Adrenal gland (tissue), 12 donors: Measurements from ENCODE around the gene OSBPL2. TPM values are rescaled to one million over a fixed set of nuclear protein-coding genes. Genes with fewer than 3 reads are reported as not detected.

Experiments
- DNase-seq, 7 donors: peaks; one replicate each; pipeline ENCODE4 v3.0.0-alpha.2; 2019 to 2020
- H3K27ac ChIP-seq, 5 donors: fragments of 200-600 bp; sonication (generic) in 4 of 5; 1 replicate in 3 of 5; 2 replicates in 2 of 5; pipeline versions ENCODE4 v1.5.1 to v1.8.0; 2016 to 2020; ENCODE audit warnings: mild to moderate bottlenecking in 1 of 5
- H3K27me3 ChIP-seq: fragments of 200-600 bp; 2 replicates; pipeline ENCODE4 v1.8.0; 2021
- H3K36me3 ChIP-seq, 2 donors: fragments of 200-600 bp; replicated peaks in 1 of 2; 1 replicate in 1 of 2; 2 replicates in 1 of 2; pipeline versions ENCODE4 v1.5.1 to v1.8.0; 2018 to 2022
- H3K4me1 ChIP-seq, 2 donors: fragments of 200-600 bp; replicated peaks in 1 of 2; 1 replicate in 1 of 2; 2 replicates in 1 of 2; pipeline versions ENCODE4 v1.5.1 to v1.8.0; 2018 to 2021
- H3K4me3 ChIP-seq, 4 donors: fragments of 200-600 bp; sonication (generic) in 3 of 4; one replicate each; pipeline ENCODE4 v1.5.1; 2016 to 2018
- H3K9me3 ChIP-seq, 3 donors: fragments of 200-600 bp; sonication (generic) in 1 of 3; replicated peaks in 1 of 3; 1 replicate in 2 of 3; 2 replicates in 1 of 3; pipeline versions ENCODE4 v1.5.1 to v1.8.0; 2016 to 2021
- POLR2A ChIP-seq, 2 donors: fragments of 450-650 bp; IDR thresholded peaks; one replicate each; pipeline ENCODE4 v1.6.1; 2017; ENCODE audit warnings: antibody characterized with exemption in 2 of 2, mild to moderate bottlenecking in 2 of 2, moderate library complexity in 1 of 2
- WGBS, 4 donors: extraction: QIAGEN DNeasy Blood & Tissue Kit in 2 of 4; methylation state at CpG; one replicate each; pipeline versions ENCODE4 v1.1.5 to v1.1.7; 2013 to 2017; 5-methylcytosine and 5-hydroxymethylcytosine counted together
- intact Hi-C, 2 donors: fragments of 100-400 bp; cut with DNase I; formaldehyde crosslinking; loops; one replicate each; pipeline versions ENCODE4 v1.14.1 to v1.15.0; 2022 to 2023
- polyA plus RNA-seq, 3 donors: library from polyadenylated mRNA; stranded (reverse); fragments of 200-250 nt in 2 of 3; fragments of 350-450 nt in 1 of 3; fragmentation: Illumina TruSeq in 1 of 3; extraction: RNeasy Lipid Tissue Mini Kit (QIAGEN cat#74804) in 1 of 3; gene quantifications; one replicate each; pipeline ENCODE4 v1.2.3, GENCODE V29; 2013 to 2014
- total RNA-seq, 9 donors: library from RNA; depleted of rRNA in 4 of 9; stranded (reverse); fragments of >200 nt in 4 of 9; fragments of 120-200 nt in 1 of 9; fragmentation: NEBNext Ultra II Directional in 1 of 9; extraction: Animal tissue kit (Norgen Biotek cat#: 25700) in 1 of 9; gene quantifications; one replicate each; pipeline versions ENCODE4 v1.1.0 to v1.2.4, GENCODE V29; 2013 to 2023
- TF ChIP-seq, protein P1 (sequence below), 6 experiments: fragments of 450-650 bp in 4 of 6; fragments of 200-600 bp in 2 of 6; sonication (generic) in 1 of 6; IDR thresholded peaks; 1 replicate in 5 of 6; 2 replicates in 1 of 6; pipeline versions ENCODE4 v1.5.1 to v1.8.0; 2016 to 2021; ENCODE audit warnings: antibody characterized with exemption in 6 of 6, mild to moderate bottlenecking in 2 of 6, moderate library complexity in 1 of 6
- donor health status: healthy with polysubstance abuse.
- donor health status: Bipolar disorder and iron deficiency.
- donor health status: DM: yes; HTN: yes; CAD: no.
- donor health status: DM: no; HTN: no; CAD: no.
- donor health status: DM: no; HTN: no; CAD: no.
- donor health status: DM: yes; HTN: yes; CAD: no.

The OSBPL2 gene
- total and polyA plus RNA-seq, 12 donors, result 13.8 to 96.7 (median 37.4) TPM

DNA sequence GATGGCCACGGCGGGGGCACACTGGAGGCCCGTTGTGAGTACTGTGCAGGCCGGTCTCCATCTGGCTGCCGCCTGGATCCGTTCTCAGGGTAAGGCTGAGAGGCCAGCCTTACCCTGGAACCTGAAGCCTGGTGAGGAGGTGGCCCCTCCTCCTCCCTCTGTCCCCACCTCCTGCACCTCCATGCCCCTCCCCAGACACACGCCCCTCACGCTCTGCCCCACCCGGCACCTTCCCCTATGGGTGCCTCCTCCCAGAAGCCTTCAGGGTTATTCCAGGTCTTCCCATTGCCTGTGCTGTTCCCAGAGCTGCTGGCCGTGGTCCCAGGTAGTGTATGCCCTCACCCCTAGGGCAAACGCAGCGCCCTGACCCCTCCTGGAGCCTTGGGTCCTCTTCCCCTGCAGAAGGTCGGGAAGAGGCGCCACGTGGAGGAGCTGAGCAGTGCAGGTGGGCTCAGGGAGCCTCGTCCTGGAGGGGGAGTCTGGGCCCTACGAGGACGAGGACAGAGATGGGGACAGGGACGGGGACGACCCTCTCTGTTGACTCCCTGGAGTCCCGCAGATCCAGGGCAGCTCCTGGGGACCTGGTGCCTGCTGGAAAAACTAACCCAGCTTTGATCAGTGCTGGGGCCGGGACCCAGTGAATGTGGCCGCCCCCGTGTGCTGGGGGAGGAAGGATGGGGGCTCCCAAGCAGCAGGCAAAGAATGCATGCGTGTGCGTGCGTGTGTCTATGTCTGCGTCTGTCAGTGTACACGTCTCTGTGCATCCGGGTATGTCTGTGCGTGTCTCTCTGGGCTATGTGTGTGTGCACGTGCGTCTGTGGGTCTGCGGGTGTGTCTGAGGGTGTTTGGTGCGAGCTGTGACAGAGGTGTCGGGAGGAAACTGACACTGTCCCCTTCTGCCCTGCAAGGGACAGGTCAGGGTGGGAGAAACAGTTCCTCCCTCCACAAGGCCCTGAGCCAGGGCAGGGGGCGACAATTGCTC lies 10.1 kb upstream of the OSBPL2 start:
- DNase-seq, result no peak
- no peaks in the 10 kb centered on the region for H3K36me3 ChIP-seq
- no peaks in the 10 kb centered on the region for H3K9me3 ChIP-seq
- no peak for TF ChIP-seq POLR2A (IDR thresholded peaks at IDR 0.05)
- TF ChIP-seq, protein P1, sequence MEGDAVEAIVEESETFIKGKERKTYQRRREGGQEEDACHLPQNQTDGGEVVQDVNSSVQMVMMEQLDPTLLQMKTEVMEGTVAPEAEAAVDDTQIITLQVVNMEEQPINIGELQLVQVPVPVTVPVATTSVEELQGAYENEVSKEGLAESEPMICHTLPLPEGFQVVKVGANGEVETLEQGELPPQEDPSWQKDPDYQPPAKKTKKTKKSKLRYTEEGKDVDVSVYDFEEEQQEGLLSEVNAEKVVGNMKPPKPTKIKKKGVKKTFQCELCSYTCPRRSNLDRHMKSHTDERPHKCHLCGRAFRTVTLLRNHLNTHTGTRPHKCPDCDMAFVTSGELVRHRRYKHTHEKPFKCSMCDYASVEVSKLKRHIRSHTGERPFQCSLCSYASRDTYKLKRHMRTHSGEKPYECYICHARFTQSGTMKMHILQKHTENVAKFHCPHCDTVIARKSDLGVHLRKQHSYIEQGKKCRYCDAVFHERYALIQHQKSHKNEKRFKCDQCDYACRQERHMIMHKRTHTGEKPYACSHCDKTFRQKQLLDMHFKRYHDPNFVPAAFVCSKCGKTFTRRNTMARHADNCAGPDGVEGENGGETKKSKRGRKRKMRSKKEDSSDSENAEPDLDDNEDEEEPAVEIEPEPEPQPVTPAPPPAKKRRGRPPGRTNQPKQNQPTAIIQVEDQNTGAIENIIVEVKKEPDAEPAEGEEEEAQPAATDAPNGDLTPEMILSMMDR (IDR thresholded peaks at IDR 0.05), result no peak
- no peaks in the 10 kb centered on the region for H3K4me1 ChIP-seq
- H3K27me3 ChIP-seq, result no peaks in the 10 kb centered on the region
- intact Hi-C loops, result no loop called here
- no peak overlapping the region for H3K4me3 ChIP-seq
- H3K27ac ChIP-seq, result no peak overlapping the region
- 57 to 73% (median 61%) methylated on average over 19 to 37 of the region's 37 CpGs for WGBS, 4 donors

DNA sequence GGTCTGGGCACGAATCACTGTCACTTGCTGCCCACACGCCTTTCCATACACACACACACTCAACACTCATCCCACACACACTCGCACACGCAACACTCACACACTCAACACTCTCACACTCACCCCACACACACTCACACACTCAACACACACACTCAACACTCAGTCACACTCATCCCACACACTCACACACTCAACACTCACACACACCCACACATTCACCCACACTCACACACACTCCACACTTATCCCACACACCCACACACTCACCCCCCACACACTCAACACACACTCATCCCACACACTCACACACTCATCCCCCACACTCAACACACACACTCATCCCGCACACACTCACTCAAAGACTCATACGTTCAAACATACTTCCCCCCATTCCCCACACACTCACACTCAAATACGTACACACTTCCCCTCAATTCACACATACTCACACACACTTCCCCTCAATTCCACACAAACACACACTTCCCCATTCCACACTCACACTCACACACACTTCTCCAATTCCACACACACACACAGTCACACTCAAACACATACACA lies 9.3 kb upstream of the OSBPL2 start:
- Histone ChIP-seq H3K27ac (no peak overlapping the region), H3K4me3 (no peak overlapping the region), H3K27me3 (no peaks in the 10 kb centered on the region), H3K36me3 (no peaks in the 10 kb centered on the region), H3K9me3 (no peaks in the 10 kb centered on the region), H3K4me1 (no peaks in the 10 kb centered on the region)
- TF ChIP-seq POLR2A (IDR thresholded peaks at IDR 0.05), result no peak
- TF ChIP-seq, protein P1 (IDR thresholded peaks at IDR 0.05), result no peak
- 76 to 84% (median 80%) methylated on average over 7 of the region's 7 CpGs for WGBS, 4 donors
- intact Hi-C loops, result no loop called here
- no peak for DNase-seq

DNA sequence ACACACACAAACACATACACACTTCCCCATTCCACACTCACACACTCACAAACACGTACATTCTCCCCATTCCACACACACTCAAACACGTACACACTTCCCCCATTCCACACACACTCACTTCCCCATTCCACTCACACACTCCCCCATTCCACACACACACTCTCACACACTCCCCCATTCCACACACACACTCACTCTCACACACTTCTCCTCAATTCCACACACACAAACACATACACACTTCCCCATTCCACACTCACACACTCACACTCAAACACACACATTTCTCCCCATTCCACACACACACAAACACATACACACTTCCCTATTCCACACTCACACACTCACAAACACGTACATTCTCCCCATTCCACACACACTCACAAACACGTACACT lies 8.7 kb upstream of the OSBPL2 start:
- Histone ChIP-seq H3K27ac (no peak overlapping the region), H3K27me3 (no peaks in the 10 kb centered on the region), H3K4me3 (no peak overlapping the region), H3K36me3 (no peaks in the 10 kb centered on the region), H3K4me1 (no peaks in the 10 kb centered on the region), H3K9me3 (no peaks in the 10 kb centered on the region)
- no peak for DNase-seq
- WGBS, 4 donors, result 54 to 75% (median 66%) methylated on average over 4 of the region's 4 CpGs
- TF ChIP-seq, protein P1 (IDR thresholded peaks at IDR 0.05), result no peak
- no peak for TF ChIP-seq POLR2A (IDR thresholded peaks at IDR 0.05)
- intact Hi-C loops, result no loop called here

DNA sequence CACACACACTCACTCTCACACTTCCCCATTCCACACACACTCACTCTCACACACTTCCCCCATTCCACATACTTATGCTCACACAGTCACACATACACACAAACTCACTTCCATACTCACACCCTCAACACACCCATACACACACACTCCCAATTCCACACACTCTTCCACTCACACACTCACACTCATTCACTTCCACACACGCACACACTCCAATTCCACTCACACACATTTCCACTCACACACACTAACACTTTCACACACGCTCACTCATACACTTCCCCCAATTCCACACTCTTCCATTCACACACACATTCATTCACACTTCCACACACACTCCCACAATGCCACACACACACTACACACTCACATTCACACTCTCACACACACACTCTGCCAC lies 8.0 kb upstream of the OSBPL2 start:
- no peak for DNase-seq
- intact Hi-C loops, result no loop called here
- H3K4me1 ChIP-seq, result no peaks in the 10 kb centered on the region
- TF ChIP-seq, protein P1 (IDR thresholded peaks at IDR 0.05), result no peak
- TF ChIP-seq POLR2A (IDR thresholded peaks at IDR 0.05), result no peak
- no peaks in the 10 kb centered on the region for H3K36me3 ChIP-seq
- no peak overlapping the region for H3K27ac ChIP-seq
- H3K4me3 ChIP-seq, result no peak overlapping the region
- no peaks in the 10 kb centered on the region for H3K27me3 ChIP-seq
- 84 to 89% (median 85%) methylated on average over 2 of the region's 2 CpGs for whole genome bisulfite sequencing, 4 donors
- H3K9me3 ChIP-seq, result no peaks in the 10 kb centered on the region
